ENCODE results near the gene GPR150. TPM values are rescaled to one million over a fixed set of nuclear protein-coding genes. Genes with fewer than 3 reads are reported as not detected.
A peak's percentile ranks its signal among the peaks of the same experiment; 100 is the strongest.

Gene GPR150
- total RNA-seq, 1 donor from 2014 or later = 0.14 TPM

DNA sequence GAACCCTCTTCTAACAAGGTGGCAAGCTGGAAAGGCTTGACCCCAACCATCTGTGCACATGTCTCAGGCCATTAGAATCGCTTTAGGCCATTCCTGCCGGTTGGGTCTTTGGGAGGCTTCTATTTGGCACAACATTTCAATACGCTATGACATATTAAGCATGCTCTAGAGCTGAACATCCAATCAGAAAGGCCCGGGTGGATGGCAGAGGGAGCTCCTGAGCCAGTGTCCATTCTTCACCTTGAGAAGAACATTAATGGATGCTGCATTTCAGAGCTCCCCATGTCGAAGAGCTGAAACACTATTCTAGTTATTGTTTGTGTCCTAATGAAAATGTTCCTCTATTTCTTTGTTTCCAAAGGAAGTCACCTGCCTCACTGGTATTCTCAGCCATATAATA lies 50.1 kb downstream of the GPR150 start:
- H3K4me3 ChIP-seq = no peak overlapping the region
- no peaks in the 10 kb centered on the region for H3K9me3 ChIP-seq (replicated peaks)
- no peak for TF ChIP-seq CTCF (IDR thresholded peaks at IDR 0.05; ENCODE audit: borderline replicate concordance)
- no peaks in the 10 kb centered on the region for H3K36me3 ChIP-seq
- H3K27me3 ChIP-seq (ENCODE audit: low read depth) = no peaks in the 10 kb centered on the region
- peak overlapping the region; percentile 72 for H3K27ac ChIP-seq (replicated peaks)
- DNase-seq = no peak
- peaks cover 31% of the 10 kb centered on the region for H3K4me1 ChIP-seq
- intact Hi-C loops (cut with micrococcal nuclease) = loop anchor here (10.0 kb wide), 2 partner anchors 65 to 105 kb away; partner anchors contain the start of gene RHOBTB3

DNA sequence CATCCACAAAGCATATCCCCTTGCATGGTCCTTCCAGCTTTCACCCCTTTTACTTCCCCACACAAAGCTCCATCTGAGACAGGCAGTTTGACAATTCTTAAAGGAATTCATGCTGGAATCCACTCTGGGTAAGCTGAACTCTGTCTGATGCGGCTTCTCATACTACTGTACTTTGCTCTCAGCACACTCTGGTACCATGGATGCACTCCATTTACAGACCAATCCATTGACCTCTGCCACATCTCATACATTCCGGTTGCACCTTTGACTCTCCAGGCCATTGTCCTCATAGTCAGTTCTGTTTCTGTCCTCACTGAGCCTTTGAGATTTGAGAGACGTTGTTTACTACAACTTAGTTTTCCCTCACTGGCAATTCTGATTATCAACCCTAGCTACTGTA lies 50.7 kb downstream of the GPR150 start:
- H3K4me1 ChIP-seq = peaks cover 31% of the 10 kb centered on the region
- H3K9me3 ChIP-seq (replicated peaks) = no peaks in the 10 kb centered on the region
- no peak for TF ChIP-seq CTCF (IDR thresholded peaks at IDR 0.05; ENCODE audit: borderline replicate concordance)
- peak overlapping the region; percentile 72 for H3K27ac ChIP-seq (replicated peaks)
- no peaks in the 10 kb centered on the region for H3K27me3 ChIP-seq (ENCODE audit: low read depth)
- no peak overlapping the region for H3K4me3 ChIP-seq
- DNase-seq = no peak
- no peaks in the 10 kb centered on the region for H3K36me3 ChIP-seq
- intact Hi-C loops (cut with micrococcal nuclease) = no loop called here

Other genes with a start within 250 kb of the GPR150 start
- 6.2 TPM for gene FAM81B, start 228.7 kb upstream of the GPR150 start, total RNA-seq
- 62.0 TPM for gene SKIC3, start 65.1 kb upstream of the GPR150 start, total RNA-seq
- 3.7 TPM for gene ARSK, start 65.0 kb upstream of the GPR150 start, total RNA-seq
- 2.8 TPM for gene RFESD, start 26.7 kb downstream of the GPR150 start, total RNA-seq
- not detected for gene SPATA9, start 62.9 kb downstream of the GPR150 start, total RNA-seq
- gene RHOBTB3, start 111.2 kb downstream of the GPR150 start, total RNA-seq = 79.7 TPM
- 139 TPM for gene GLRX, start 202.6 kb downstream of the GPR150 start, total RNA-seq